GM19324 (cell line): ENCODE measurements around the gene LATS2.
"Not testable (repeated sequence)": the region's sequence is repeated elsewhere in the genome, so short reads cannot be mapped to it uniquely, and the experiment has no call there.

ENCODE experiments used
- ATAC-seq: cut with Tn5 transposase; IDR thresholded peaks from one replicate; pipeline ENCODE4 v1.9.1; 2021; ENCODE audit warnings: mild to moderate bottlenecking, moderate library complexity; ENCODE audit not compliant: unreplicated experiment, low FRiP score

Gene LATS2

DNA sequence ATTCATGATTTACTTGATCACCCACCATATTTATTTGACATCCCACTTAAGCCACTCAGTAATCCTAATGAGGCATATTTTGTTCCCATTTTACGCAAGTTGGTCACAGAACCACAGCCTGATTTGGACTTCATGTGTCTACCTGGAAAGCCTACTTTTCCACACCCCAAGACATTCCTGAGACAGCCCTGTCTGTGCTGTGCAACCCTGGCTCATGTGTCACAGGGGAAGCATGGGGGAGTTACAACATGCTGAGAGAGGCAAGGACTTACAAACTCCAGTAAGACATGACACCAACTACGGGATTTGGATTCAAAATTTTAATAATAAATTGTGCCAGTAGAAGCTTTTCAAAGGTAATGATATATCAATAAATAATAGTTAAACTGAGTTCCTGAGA is 88.7 kb downstream of the LATS2 start:
- no peak for ATAC-seq

GRCh38 chr13:20969182-20969581 is 92.2 kb downstream of the LATS2 start:
- ATAC-seq = no peak

DNA sequence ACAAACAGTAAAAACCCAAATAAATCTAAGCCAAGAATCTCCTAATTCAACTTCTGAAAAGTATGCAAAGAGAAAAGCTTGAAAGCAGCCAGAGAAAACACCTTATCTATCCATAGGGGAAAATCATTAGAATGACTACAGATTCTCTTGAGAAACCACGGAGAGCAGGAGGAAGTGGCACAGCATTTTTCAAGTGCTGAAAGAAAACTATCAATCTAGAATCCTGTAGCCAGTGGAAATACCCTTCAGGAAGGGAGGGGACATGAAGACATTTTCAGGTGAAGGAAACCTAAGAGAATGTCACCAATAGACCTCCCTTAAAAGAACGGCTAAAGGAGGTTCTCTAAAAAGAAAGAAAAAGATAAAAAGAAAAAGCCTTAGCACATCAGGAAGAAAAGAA is 92.6 kb downstream of the LATS2 start:
- no peak for ATAC-seq

GRCh38 chr13:20967340-20967739 is 94.0 kb downstream of the LATS2 start:
- ATAC-seq = no peak

GRCh38 chr13:20964904-20965303 is 96.5 kb downstream of the LATS2 start:
- ATAC-seq = no peak

DNA sequence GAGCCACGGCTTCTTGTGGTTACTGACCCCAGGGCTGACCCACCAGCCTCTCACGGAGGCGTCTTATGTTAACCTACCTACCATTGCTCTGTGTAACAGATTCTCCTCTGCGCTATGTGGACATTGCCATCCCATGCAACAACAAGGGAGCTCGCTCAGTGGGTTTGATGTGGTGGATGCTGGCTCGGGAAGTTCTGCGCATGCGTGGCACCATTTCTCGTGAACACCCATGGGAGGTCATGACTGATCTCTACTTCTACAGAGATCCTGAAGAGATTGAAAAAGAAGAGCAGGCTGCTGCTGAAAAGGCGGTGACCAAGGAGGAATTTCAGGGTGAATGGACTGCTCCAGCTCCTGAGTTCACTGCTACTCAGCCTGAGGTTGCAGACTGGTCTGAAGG is 99.7 kb downstream of the LATS2 start:
- ATAC-seq = not testable (repeated sequence)

- no peak for ATAC-seq
Measured at GRCh38 chr13:20960663-20961309, 100.6 kb downstream of the LATS2 start.

- ATAC-seq = not testable (repeated sequence)
Measured at GRCh38 chr13:20957049-20957620, 104.3 kb downstream of the LATS2 start.

DNA sequence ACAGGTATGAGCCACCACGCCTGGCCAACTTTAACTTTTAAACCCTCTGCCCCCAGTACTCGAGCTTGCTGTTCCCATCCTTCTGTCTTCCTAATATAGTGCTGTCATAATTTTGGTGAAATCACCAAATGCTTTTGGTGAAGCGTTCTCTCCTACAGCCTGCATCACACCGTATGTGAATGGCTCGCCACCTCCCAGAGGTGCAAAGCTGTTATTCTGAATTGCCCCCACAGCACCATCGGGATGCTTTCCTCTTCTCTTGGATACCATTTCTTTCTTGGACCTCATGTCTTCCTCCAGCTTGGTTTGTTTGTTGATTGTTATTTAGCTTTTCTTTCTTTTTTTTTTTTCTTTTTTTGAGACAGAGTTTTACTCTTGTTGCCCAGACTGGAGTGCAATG is 105.9 kb downstream of the LATS2 start:
- no peak for ATAC-seq

DNA sequence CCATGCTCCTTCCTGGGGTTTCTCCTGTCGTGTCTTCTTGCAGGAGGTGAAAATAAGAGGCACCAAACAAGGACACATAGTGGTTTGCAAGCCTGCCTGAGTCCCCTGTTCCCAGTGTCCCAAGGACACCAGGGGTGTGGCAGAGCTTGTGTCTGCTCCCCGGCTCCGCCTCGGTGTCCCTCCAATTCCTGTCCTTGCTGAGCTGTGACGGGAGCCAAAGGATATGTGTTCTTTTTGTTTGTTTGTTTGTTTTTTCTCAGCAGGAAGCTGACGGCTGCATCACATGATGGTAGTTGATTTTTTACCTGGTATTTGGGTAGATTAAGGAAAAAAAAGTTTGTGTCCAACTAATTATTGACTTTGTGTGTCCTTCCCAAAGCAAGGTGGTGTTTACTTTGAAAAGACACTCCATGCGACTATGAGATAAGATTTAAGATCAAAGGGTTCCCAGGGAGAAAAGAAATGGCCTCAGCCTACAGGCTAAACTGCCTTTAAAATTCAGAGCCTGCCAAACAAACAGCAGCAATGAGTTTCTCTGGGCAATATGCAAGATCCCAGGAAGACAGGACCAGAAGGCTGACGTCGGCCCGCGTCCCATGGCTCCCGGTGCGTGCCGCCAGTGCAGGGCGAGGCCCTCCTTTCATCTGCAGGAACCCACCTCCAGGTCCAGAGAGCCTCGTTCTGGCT is 108.0 kb downstream of the LATS2 start:
- no peak for ATAC-seq

GRCh38 chr13:20952838-20953237 is 108.5 kb downstream of the LATS2 start:
- ATAC-seq = no peak

DNA sequence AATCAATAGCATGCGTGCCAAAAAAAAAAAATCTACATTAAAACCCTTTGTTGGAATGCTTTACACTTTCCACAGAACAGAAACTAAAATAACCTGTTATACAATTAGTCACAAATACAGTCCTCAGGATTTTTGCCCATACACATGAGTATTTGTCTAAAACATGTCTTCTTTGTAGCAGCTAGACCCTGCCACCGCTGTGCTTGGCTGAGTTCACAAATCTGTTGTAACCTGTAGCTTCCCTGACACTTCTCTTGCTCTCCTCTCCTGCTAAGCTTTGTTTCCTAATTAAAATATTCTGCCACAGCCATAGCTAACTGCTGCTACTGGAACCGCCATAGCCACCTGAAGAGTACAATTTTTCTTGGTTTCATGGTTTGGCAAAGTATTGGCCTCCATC is 113.4 kb downstream of the LATS2 start:
- not testable (repeated sequence) for ATAC-seq

DNA sequence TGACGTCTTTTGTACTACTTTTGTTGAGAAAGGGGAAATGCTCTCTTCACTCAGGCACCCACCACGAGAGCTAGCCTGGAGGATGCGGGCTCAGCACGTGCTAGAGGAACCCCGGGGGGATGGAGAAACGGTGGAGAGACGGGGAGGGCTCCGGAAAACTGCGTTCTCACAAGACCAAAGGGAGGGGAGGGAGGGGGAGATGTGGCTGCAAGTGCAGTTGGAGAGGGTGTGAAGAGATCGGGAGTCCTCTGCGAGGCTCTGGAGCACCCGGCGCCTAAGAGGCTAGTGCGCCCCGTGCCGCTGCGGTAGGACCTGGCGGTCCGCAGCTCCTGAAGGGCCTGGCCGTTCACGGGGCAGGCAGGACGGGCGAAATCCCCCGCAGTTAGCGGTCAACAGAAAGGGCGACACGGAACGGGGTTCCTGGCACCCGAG is 115.4 kb downstream of the LATS2 start:
- no peak for ATAC-seq

DNA sequence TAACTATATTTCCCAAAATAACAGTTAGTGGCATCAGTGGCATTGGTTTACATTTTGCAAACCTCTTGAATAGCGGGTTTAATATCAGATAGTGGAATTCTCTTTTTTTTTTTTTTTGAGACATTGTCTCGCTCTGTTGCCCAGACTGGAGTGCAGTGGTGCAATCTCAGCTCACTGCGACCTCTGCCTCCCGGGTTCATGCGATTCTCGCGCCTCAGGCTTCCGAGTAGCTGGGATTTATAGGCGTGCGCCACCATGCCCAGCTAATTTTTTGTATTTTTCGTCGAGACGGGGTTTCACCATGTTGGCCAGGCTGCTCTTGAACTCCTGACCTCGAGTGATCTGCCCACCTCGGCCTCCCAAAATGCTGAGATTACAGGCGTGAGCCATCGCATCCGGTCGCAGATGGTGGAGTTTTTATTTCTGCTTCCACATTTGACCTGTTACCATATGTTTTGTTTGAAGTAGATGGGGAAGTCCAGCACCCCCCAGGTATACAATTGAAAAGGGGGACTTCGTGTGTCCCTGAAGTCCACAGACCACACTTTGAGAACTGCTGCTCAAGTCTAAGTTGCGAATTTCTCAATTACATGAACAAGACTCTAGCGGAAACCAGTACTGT is 118.3 kb downstream of the LATS2 start:
- ATAC-seq = no peak

DNA sequence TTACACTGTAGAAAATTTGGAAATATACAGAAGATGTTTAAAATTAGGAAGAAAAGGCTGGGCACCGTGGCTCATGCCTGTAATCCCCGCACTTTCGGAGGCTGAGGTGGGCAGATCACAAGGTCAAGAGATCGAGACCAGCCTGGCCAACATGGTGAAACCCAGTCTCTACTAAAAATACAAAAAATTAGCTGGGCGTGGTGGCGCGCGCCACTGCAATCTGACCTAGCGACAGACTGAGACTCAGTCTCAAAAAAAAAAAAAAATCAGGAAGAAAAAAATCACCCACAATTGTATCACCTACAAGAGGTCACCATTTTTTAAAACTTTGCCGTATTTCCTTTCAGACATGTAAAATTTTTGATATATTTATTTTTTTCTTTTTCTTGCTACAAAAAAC is 120.9 kb downstream of the LATS2 start:
- not testable (repeated sequence) for ATAC-seq

DNA sequence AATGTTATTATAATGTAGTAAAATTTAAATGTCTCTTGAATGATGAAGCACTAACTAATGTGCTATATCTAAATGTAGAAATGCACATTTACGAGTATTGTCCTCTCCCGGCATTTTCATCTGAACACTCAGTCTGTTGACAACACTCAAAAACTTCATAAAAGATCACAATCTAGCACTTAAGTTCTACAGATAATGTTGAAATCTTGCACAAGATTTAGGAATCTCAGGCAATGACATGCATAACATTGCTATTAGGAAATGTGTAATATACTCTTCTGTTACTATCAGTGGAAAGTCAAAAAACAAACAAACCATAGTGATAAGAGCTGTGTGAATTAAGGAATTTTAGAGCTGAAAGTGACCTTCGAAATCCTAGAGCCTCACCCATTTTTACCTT is 121.3 kb downstream of the LATS2 start:
- no peak for ATAC-seq

DNA sequence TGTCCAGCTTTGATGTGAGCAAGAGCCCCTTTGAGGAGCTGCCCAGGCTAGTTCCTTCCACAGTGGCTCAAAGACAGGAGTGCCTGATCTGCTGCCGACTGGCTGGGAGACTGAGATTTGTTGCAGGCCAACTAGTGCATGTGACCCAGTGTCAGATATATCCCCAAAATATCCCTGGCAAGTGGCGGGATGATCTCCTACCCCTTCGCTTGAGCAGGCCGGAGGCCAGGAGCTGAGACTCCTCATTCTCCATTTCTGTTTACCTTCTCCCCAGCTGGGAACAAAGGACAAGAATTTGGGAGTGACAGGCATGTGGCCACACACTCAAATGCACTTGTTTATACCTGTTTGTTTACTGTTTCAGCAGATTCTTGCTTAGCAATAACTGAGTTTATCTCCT is 121.7 kb downstream of the LATS2 start:
- ATAC-seq = no peak

DNA sequence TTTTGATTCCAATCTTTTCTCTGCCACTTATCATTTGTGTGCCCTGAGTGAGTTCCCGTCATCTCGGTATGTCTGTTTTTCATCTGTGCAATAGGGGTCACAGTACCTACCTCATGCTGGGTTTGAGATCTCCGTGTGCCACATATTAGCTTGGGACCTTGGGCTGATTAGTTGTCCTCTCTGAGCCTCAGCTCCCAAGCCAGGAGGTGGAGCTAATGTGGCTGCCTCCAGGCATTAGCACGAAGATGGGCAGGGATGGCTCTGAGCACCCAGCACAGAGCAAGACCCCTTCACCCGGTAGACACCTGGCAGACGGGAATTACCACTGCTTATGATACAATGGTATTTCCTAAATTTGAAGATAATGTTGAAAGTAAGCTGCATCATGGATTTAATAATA is 123.1 kb downstream of the LATS2 start:
- no peak for ATAC-seq

DNA sequence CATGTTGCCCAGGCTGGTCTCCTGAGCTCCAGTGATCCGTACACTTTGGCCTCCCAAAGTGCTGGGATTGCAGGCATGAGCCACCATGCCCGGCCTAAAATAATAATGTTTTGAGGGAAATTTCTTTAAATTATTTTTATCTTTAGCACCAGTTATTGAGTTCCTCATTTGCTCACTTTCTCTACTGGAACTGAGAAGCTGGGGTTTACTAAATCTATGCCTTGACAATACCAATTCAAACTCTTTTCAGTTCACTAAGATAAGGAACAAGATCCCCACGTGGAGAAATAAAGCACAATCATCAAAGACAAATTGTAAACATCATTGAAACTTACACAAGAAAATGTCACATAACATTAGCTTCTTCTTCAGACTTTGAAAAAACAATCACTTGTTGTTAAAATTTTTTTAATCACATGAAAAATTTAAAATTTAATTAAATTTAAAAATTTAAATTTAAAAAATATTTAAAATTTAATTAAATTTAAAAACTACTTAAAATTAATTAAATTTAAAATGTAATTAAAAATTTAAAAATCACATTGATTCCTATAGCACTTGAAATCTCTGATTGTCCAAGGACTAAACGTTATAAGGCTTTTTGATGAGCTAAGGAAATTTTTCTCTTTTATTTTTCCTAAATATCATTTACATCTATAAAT is 133.7 kb downstream of the LATS2 start:
- ATAC-seq = no peak

GRCh38 chr13:20925395-20925790 is 136.0 kb downstream of the LATS2 start:
- not testable (repeated sequence) for ATAC-seq

DNA sequence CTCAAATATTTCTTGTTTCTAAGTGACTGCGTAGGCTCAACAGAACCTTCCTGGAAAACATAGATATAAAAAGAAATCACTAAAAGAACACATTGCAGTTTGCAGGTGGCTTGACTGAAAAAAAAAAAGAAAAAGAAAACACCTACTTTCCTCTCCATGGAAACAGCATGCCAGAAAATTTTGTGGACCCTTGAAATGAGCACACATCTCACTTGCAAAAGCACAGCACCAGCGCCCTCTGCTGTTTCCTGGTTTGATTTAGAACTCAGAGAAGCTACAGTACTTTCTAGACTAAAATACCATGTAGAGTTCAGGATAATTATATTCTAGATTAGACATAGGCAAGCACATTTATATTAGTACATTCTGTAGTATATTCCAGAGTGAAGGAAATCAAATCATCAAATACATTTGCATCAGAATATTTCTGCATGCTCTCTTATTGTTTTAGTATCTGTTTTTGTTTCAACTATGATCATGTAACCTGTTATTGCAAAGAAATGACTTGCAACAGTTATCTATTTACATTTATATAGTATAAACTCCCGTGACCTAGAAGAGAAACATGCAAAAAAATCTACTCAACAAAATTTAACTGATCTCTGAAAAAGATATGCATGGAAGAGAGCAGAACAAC is 136.5 kb downstream of the LATS2 start:
- no peak for ATAC-seq
